Activated CD8-positive, alpha-beta memory T cell treated with anti-CD3 and anti-CD28 coated beads, Interleukin-2, amount 10 ng/mL, durations not matched to agents 7 days and 5 days (primary cell): Measurements from ENCODE around the gene IFI44L. TPM values are rescaled to one million over a fixed set of nuclear protein-coding genes. Genes with fewer than 3 reads are reported as not detected.

Experiments
- ATAC-seq: fragments of 150-1000 bp; cut with Tn5 transposase; one replicate; pipeline ENCODE4 v1.10.0; 2021; ENCODE audit warnings: moderate library complexity
- CTCF ChIA-PET: fragments of 350-600 bp; sonication (Branson Sonifier 250); formaldehyde crosslinking; loops from one replicate; lab custom pipeline; 2021; ENCODE audit warnings: antibody characterized with exemption; lab: Charles Lee
- DNase-seq: peaks from one replicate; pipeline ENCODE4 v3.0.0-alpha.2; 2020
- H3K27ac Mint-ChIP-seq: one replicate; pipeline ENCODE4 v1.8.0; 2021; ENCODE audit warnings: mild to moderate bottlenecking, mixed read lengths
- H3K27me3 Mint-ChIP-seq: one replicate; pipeline ENCODE4 v1.8.0; 2021; ENCODE audit warnings: mixed read lengths
- H3K36me3 Mint-ChIP-seq: one replicate; pipeline ENCODE4 v1.8.0; 2021; ENCODE audit warnings: mild to moderate bottlenecking, mixed read lengths
- H3K4me1 Mint-ChIP-seq: one replicate; pipeline ENCODE4 v1.8.0; 2021; ENCODE audit warnings: mixed read lengths
- H3K4me3 Mint-ChIP-seq: one replicate; pipeline ENCODE4 v1.8.0; 2021; ENCODE audit warnings: mild to moderate bottlenecking, moderate library complexity, mixed read lengths
- H3K9me3 Mint-ChIP-seq: one replicate; pipeline ENCODE4 v1.8.0; 2022; ENCODE audit warnings: low read depth, mixed read lengths
- total RNA-seq, 2 experiments: library from RNA; stranded (reverse); gene quantifications; one replicate each; pipeline ENCODE4 v1.2.3, GENCODE V29; 2021

Gene IFI44L
- total RNA-seq, 2 experiments from 2014 or later: 158 to 443 TPM

DNA sequence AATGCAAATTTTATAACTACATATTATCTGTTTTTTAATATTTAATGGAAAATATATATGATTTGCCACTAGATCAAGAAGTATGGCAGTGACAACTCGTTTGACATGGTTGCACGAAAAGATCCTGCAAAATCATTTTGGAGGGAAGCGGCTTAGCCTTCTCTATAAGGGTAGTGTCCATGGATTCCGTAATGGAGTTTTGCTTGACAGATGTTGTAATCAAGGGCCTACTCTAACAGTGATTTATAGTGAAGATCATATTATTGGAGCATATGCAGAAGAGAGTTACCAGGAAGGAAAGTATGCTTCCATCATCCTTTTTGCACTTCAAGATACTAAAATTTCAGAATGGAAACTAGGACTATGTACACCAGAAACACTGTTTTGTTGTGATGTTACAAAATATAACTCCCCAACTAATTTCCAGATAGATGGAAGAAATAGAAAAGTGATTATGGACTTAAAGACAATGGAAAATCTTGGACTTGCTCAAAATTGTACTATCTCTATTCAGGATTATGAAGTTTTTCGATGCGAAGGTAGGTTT, 29.9 kb downstream of the IFI44L start:
- ATAC-seq: no peak

DNA sequence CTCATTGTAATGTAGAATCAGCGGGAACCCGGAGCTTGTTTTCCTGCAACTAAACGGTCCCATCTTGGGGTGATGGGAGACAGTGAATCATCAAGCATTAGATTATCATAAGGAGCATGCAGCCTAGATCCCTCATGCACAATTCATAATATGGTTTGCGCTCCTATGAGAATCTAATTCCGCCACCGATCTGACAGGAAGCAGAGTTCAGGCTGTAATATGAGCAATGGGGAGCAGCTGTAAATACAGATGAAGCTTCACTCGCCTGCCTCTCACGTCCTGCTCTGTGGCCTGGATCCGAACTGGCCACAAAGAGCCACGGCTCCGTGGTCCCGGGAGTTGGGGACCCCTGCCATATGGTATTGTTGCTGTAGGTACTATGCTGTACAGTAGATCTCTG, 31.0 kb downstream of the IFI44L start:
- H3K4me3 Mint-ChIP-seq: peak overlapping the region; percentile 87
- peaks cover 85% of the 10 kb centered on the region for H3K36me3 Mint-ChIP-seq
- peak; percentile 45 for ATAC-seq

More for the DNA sequence above, 29.9 kb downstream of the IFI44L start:
- H3K27me3 Mint-ChIP-seq: no peaks in the 10 kb centered on the region
- DNase-seq: no peak
- peaks cover 55% of the 10 kb centered on the region for H3K4me1 Mint-ChIP-seq
- H3K36me3 Mint-ChIP-seq: peaks cover 85% of the 10 kb centered on the region
- H3K27ac Mint-ChIP-seq: peak overlapping the region; percentile 86
- CTCF ChIA-PET: interaction anchor here (1.0 to 1.3 kb wide), 3 partner anchors 23 to 29 kb away, joined by 3 to 4 read pairs (median 3); partner anchors contain the start of gene IFI44L
- H3K4me3 Mint-ChIP-seq: peak overlapping the region; percentile 87
- H3K9me3 Mint-ChIP-seq: peaks cover 24% of the 10 kb centered on the region

DNA sequence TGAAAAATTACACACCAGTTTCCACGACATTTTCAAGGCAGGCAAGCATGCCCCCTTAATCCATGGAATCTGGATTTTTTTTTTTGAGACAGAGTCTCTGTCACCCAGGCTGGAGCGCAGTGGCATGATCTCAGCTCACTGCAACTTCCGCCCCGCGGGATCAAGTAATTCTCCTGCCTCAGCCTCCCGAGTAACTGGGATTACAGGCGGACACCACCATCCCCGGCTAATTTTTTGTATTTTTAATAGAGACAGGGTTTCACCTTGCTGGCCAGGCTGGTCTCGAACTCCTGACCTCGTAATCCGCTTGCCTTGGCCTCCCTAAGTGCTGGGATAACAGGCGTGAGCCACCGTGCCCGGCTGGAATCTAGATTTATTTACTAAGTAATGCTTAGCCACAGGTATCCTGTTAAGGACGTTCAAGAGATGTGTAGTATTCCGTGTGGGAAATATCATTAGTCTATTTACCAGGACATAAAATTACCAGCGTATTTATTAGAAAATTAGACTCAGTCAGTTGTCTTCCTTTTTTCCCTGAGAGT, 31.8 kb downstream of the IFI44L start:
- Mint-ChIP-seq H3K27ac (peak overlapping the region; percentile 86), H3K4me3 (peak overlapping the region; percentile 87), H3K36me3 (peaks cover 81% of the 10 kb centered on the region), H3K4me1 (peaks cover 54% of the 10 kb centered on the region), H3K9me3 (peaks cover 12% of the 10 kb centered on the region), H3K27me3 (no peaks in the 10 kb centered on the region)
- ATAC-seq (no peak), DNase-seq (no peak)
- CTCF ChIA-PET: interaction anchor here (1.0 kb wide), 1 partner anchor 35 kb away, joined by 3 read pairs; no protein-coding TSS in a partner anchor

More for the DNA sequence above, 31.0 kb downstream of the IFI44L start:
- peaks cover 55% of the 10 kb centered on the region for H3K4me1 Mint-ChIP-seq
- peak overlapping the region; percentile 86 for H3K27ac Mint-ChIP-seq
- CTCF ChIA-PET: interaction anchor here (0.8 kb wide), 1 partner anchor 23 kb away, joined by 3 read pairs; no protein-coding TSS in a partner anchor
- DNase-seq: peak; percentile 58
- H3K27me3 Mint-ChIP-seq: no peaks in the 10 kb centered on the region
- peaks cover 18% of the 10 kb centered on the region for H3K9me3 Mint-ChIP-seq

DNA sequence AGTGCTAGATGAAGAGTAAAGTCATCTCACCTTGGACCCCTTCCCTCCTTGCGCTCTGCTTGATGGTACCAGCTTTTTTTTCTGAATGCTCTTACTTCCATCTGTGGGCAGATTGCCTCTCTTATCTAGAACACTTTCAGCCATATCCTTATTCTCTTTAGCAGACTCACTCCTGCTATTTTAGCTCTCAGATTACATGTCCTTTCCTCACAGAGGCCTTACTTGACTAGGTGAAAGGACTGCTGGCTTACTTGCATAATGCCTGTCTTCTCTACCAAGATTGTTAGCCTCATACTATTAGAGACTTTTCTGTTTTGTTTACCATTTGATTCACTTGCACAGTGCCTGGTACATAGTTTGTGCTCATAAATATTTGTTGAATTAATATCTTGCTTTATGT, 38.7 kb downstream of the IFI44L start:
- Mint-ChIP-seq H3K36me3 (peaks cover 75% of the 10 kb centered on the region), H3K4me1 (peaks cover 65% of the 10 kb centered on the region), H3K27ac (peak overlapping the region; percentile 37), H3K9me3 (no peaks in the 10 kb centered on the region), H3K27me3 (no peaks in the 10 kb centered on the region), H3K4me3 (no peak overlapping the region)
- CTCF ChIA-PET: no interaction called here
- no peak for ATAC-seq
- no peak for DNase-seq

DNA sequence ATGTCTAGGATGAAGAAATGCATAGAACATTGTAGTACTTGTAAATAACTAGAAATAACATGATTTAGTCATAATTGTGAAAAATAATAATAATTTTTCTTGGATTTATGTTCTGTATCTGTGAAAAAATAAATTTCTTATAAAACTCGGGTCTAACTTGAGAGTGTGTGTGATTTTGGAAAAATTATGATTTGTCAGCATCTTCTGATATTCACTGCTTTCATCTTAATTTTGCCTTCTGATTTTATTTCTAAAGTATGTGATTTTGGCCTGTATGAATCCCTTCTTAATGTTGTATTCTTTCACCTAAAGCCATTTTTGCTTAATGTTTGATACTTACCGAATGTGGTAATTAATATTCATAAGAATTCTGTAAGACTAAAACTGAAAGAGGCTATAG, 43.7 kb downstream of the IFI44L start:
- DNase-seq (no peak), ATAC-seq (no peak)
- Mint-ChIP-seq H3K4me3 (no peak overlapping the region), H3K9me3 (no peaks in the 10 kb centered on the region), H3K36me3 (peaks cover 52% of the 10 kb centered on the region), H3K27ac (no peak overlapping the region), H3K27me3 (no peaks in the 10 kb centered on the region), H3K4me1 (peaks cover 40% of the 10 kb centered on the region)
- CTCF ChIA-PET: interaction anchor here (1.0 to 1.3 kb wide), 2 partner anchors 37 to 43 kb away, joined by 3 to 4 read pairs; no protein-coding TSS in a partner anchor

DNA sequence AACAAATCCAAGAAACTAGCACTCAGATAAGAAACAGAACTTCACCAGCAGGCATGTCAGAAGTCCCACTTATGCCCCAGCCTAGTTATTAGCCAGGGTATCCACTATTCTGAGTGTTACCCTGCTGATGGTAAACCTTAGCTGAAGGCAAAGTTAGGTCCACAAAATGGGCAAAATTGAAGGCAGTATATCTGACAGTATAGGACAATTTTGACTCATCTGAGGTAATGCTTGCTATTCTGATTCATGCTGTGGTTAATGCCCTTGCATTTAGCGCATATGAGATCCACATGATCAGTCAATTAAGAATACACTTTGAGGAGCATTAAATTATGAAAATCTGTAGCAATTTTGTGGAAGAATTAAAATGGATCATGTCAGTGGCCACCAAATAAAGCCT, 44.5 kb downstream of the IFI44L start:
- ATAC-seq (peak; percentile 77), DNase-seq (no peak)
- Mint-ChIP-seq H3K27me3 (no peaks in the 10 kb centered on the region), H3K4me1 (peaks cover 33% of the 10 kb centered on the region), H3K9me3 (no peaks in the 10 kb centered on the region), H3K27ac (no peak overlapping the region), H3K4me3 (no peak overlapping the region), H3K36me3 (peaks cover 45% of the 10 kb centered on the region)
- CTCF ChIA-PET: interaction anchor here (1.0 to 1.8 kb wide), 4 partner anchors 38 to 48 kb away, joined by 3 to 6 read pairs (median 4); no protein-coding TSS in a partner anchor

DNA sequence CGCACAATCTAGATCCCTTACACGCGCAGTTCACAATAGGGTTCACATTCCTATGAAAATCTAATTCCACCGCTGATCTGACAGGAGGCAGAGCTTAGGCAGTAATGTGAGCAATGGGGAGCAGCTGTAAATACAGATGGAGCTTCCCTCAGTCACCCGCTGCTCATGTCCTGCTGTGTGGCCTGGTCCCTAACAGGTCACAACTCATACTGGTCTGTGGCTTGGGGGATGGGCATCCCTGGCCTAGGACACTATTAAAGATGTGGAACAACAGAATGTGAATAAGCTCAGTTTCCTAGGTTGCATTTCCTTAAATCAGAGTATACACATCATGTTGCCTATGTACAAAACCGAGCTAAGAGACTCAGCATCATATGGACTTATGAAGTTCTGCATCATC, 45.6 kb downstream of the IFI44L start:
- Mint-ChIP-seq H3K36me3 (peaks cover 38% of the 10 kb centered on the region), H3K9me3 (no peaks in the 10 kb centered on the region), H3K4me3 (no peak overlapping the region)

DNA sequence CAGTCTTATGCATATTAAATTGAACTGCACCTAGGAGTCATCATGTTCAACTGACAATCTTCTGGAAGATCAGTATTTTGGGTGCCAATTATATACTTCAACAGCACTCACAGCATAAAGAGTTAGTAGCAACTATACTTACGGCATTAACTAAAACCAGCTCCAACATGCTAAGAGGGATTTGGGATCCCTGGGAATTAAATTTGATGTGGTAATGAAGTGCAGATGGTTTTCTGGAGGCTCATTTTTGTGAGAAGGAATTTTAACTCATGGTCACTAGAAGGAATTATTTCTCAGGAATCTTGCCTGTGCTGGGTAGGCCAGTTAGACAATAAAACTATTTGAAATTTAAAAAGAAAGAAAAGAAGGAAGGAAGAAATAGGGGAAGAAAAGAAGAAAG, 47.7 kb downstream of the IFI44L start:
- DNase-seq (no peak), ATAC-seq (no peak)
- H3K27me3 Mint-ChIP-seq: no peaks in the 10 kb centered on the region
- H3K4me1 Mint-ChIP-seq: peaks cover 23% of the 10 kb centered on the region
- CTCF ChIA-PET: interaction anchor here (0.8 kb wide), 1 partner anchor 8 kb away, joined by 3 read pairs; no protein-coding TSS in a partner anchor
- no peaks in the 10 kb centered on the region for H3K9me3 Mint-ChIP-seq
- H3K27ac Mint-ChIP-seq: no peak overlapping the region
- H3K36me3 Mint-ChIP-seq: peaks cover 34% of the 10 kb centered on the region
- H3K4me3 Mint-ChIP-seq: no peak overlapping the region

More for the DNA sequence above, 45.6 kb downstream of the IFI44L start:
- Mint-ChIP-seq H3K27ac (no peak overlapping the region), H3K4me1 (peaks cover 35% of the 10 kb centered on the region), H3K27me3 (no peaks in the 10 kb centered on the region)
- ATAC-seq (no peak), DNase-seq (no peak)
- CTCF ChIA-PET: interaction anchor here (1.3 to 1.8 kb wide), 3 partner anchors 10 to 49 kb away, joined by 3 to 6 read pairs (median 5); no protein-coding TSS in a partner anchor

DNA sequence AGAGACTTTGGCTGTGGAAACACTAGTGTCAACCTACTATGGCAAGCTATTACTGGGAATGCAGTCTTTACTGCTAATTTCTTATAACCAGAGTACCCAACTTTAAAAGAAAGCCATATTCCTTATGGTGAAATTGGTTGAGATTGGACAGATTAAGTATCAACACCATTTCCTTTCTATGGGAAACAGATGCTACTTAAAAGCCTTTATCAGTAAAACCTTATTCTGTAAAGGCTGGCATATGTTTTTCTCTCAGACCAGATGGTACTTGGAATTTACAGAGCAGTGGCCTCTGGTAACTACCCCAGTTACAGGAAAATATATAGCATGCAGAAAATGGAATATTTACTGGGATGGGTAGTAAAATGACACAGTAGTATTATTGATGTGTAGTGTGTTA, 48.2 kb downstream of the IFI44L start:
- Mint-ChIP-seq H3K27ac (no peak overlapping the region), H3K9me3 (no peaks in the 10 kb centered on the region), H3K27me3 (no peaks in the 10 kb centered on the region), H3K36me3 (peaks cover 29% of the 10 kb centered on the region), H3K4me1 (peaks cover 19% of the 10 kb centered on the region), H3K4me3 (no peak overlapping the region)
- ATAC-seq (no peak), DNase-seq (no peak)
- CTCF ChIA-PET: interaction anchor here (0.8 kb wide), 1 partner anchor 8 kb away, joined by 3 read pairs; no protein-coding TSS in a partner anchor

DNA sequence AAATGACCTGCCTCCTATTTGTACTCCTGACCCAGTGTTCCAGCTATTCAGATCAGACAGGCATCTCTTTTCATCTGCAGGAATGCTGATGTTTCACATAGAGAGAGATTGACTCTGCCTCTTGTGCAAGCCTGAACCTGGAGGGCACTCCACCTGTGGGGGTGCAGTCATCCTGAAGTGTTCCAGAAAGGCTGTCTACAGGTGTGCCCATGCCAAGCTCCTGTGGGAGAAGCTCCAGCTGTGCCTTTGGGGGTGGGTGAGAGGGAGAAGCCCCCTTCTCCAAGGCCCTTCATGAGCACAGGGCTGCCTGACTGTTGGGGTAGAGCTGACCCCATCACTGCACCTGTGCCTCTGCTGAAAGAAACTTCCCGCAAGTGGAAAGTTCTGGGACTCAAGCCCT, 52.2 kb downstream of the IFI44L start:
- Mint-ChIP-seq H3K4me1 (peaks cover 20% of the 10 kb centered on the region), H3K27ac (no peak overlapping the region), H3K9me3 (no peaks in the 10 kb centered on the region), H3K4me3 (no peak overlapping the region), H3K36me3 (peaks cover 13% of the 10 kb centered on the region), H3K27me3 (no peaks in the 10 kb centered on the region)
- no peak for ATAC-seq
- DNase-seq: no peak
- CTCF ChIA-PET: interaction anchor here (2.0 to 4.2 kb wide), 2 partner anchors 55 to 541 kb away, joined by 5 to 29 read pairs; no protein-coding TSS in a partner anchor

DNA sequence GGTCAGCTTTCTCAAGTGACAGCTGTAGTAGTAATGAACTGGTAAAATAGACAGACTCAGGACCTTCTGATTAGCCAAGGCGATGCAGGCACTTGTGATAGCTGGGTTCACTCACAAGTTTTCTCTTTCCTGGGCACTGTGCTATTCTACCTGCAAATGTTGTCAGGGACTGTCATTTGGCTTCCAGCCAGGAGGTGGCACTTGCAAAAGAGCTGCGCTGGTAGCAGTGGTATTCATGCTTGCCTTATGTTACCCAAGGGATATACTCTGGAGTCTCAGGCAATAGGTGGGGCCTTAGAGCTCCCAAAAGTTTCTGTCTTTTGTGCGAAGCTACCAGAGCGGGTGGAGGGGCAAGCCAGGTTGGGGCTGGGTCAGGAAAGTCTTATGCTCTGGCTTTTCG, 52.9 kb downstream of the IFI44L start:
- Mint-ChIP-seq H3K27me3 (no peaks in the 10 kb centered on the region), H3K4me3 (no peak overlapping the region), H3K36me3 (peaks cover 19% of the 10 kb centered on the region), H3K4me1 (peaks cover 27% of the 10 kb centered on the region), H3K9me3 (no peaks in the 10 kb centered on the region), H3K27ac (no peak overlapping the region)
- CTCF ChIA-PET: interaction anchor here (0.8 to 4.2 kb wide), 4 partner anchors 54 to 542 kb away, joined by 3 to 29 read pairs (median 4); partner anchors contain the start of gene IFI44L
- ATAC-seq (no peak), DNase-seq (no peak)

DNA sequence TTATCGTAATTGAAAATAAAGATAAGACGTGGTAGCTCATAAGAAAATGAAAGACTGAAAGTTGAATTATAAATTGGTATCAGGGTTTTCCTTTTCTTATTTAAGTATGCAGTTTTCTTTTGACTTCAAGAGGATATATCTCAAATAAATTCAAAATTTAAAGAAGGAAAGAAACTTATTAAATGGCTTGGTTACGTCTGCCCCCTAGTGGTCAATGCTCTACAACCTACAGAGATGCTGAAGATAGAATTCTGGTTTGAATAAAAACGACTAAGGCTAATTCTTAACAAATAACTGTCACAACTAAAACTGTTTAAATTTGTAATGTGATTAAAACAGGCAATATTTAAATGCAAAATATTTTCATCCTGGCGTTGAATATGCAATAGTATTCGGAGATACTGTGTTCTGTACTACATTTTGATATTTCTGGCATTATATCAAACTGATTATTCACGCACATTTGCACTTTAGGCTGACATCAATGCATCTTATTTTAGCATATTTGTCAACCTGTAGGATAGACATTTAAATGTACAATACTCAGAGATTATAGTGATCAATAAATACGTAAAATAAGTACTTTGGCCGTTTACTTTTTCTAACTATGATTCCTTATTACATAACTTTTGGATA, 56.2 kb downstream of the IFI44L start:
- ATAC-seq: no peak
- CTCF ChIA-PET: interaction anchor here (0.8 to 4.2 kb wide), 8 partner anchors 8 to 544 kb away, joined by 3 to 29 read pairs (median 6); partner anchors contain the start of gene IFI44L
- Mint-ChIP-seq H3K9me3 (no peaks in the 10 kb centered on the region), H3K27ac (no peak overlapping the region), H3K36me3 (peaks cover 26% of the 10 kb centered on the region), H3K4me1 (peaks cover 28% of the 10 kb centered on the region), H3K4me3 (no peak overlapping the region), H3K27me3 (peaks cover 7% of the 10 kb centered on the region)
- DNase-seq: peak; percentile 65

DNA sequence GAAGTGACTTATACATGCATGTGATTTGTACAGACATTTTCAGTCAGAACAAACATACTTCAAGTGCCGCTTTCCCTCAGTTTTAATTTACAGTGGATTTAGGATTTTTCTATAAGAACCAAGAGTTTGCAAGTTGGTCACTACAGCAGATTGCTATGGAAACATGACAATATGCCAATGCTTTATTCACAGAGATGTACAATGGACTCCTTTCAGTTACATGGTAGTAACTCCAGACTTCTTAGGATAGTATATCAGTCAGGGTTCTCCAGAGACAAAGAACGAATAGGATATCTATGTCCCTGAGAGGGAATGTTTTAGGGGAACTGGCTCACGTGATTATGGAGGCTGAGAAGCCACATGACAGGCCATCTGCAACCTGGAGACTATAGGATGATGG, 56.7 kb downstream of the IFI44L start:
- Mint-ChIP-seq H3K4me3 (no peak overlapping the region), H3K9me3 (no peaks in the 10 kb centered on the region), H3K4me1 (peaks cover 28% of the 10 kb centered on the region), H3K27me3 (peaks cover 9% of the 10 kb centered on the region), H3K27ac (no peak overlapping the region), H3K36me3 (peaks cover 21% of the 10 kb centered on the region)
- ATAC-seq (no peak), DNase-seq (no peak)
- CTCF ChIA-PET: interaction anchor here (1.5 to 2.9 kb wide), 2 partner anchors 57 to 60 kb away, joined by 6 to 16 read pairs; partner anchors contain the start of gene IFI44L
